LoVo (cell line): ENCODE data around the gene SDK2.

ENCODE experiments used
- DNase-seq: peaks from one replicate; pipeline ENCODE4 v3.0.0-alpha.2; 2016; ENCODE audit warnings: low spot score

The SDK2 gene

DNA sequence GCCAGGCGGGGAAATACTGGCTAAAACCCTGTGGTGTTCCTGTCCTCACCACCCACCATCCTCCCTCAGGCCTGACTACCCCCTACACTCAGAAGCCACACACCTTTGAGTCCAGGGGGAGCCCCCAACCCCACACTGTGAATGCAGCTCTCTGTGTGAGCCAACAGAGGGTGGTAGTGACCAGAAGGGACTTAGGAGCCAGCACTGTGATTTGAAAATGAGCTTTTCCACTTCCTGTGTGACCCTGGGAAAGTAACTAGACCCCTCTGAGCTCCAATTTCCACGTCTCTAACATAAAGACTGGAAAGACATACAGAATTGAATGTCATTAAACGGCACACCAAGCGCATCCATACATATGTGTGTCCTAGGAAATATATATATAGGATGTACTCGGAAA is 58.7 kb downstream of the SDK2 start:
- no peak for DNase-seq

DNA sequence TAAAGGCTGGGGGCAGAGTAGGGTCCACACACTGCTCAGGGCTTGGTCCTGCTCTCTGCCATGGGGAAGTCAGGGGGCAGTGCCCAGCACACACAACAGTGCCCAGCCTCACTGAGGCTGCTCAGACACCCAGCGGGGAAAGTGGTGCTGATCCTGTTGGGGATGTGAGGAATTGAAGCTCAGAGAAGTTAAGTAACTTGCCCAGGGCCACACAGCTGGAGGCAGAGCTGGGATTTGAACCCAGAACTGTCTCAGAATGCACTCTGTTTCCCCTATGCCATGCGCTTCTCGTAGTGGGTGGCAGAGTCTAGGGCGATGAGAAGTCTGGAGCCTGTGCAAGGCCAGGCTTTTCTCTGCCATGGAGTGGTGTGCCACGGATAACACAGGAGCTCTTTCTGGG is 59.3 kb downstream of the SDK2 start:
- DNase-seq: no peak

DNA sequence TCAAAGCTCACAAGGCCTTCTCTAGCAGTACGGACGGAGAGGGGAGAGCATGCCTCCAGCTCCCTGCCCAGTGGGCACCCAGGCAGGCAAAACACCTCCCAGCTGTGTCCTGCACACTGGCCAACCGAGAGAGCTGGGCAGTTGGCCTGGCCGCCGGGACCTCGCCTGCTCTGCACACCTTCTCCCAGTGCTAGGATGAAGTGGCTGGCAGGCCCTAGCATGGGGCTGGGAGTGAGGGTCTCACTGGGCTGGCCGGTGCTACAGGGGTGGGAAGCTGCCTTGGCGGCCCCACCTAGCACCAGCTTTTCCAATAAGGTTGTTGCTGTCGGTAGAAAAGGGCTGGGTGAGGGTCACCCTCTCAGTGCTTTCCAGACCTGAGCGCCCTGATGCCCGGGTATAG is 60.2 kb downstream of the SDK2 start:
- DNase-seq: no peak

DNA sequence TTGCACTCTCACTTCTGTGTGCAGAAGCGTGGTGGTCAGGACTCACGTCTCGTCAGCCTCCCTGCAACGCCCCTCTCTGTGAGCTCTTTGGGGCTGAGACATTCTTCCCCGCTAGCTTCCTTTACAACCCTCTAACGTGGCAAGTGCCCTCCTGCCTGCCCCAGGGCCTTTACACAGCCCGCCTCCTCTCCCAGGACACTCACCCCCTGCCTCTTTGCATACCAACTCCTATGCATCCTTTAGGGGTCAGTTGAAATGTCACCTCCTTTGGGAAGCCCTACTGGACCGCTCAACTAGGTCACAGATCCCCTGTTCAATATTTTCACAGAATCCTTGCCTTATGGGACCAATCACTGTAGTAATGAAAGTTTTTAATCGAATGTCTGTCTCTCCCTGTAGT is 61.4 kb downstream of the SDK2 start:
- DNase-seq: no peak

DNA sequence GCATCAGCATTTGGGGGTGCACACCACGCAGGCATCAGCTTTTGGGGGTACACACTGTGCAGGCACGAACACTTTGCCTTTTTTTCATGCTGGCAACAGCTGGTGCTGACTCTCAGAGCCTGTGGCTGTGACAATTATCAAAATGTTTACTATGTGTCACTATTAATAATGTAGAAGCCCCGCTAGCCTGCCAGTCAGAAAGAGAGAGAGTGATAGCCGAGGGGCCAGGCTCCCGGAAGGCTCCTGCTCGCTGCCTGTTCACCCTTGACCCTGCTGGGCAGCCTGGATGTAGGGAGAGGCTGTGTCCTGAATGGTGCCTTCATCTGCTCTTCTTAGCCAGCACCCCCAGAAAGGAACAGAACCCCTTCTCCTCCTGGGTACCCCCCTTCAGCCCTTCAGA is 61.9 kb downstream of the SDK2 start:
- DNase-seq: no peak

DNA sequence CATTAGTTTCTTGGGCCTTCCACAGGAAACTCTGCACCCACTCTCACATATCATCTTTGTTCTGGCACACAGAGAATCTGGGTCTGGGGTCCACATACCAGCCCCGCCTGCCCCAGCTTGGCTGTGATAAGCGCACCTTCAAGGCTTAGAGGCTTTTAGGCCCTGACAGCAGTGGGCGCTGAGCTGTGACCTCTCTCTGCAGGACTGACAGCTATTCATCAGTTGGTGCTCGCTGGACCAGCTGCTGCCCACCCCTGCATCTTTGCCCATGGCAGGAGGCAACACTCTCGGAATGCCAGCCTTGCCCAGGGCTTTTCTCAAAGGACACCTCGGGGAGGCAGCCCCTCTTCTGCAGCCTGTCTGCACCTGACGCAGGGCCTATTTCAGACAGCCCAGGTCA is 62.9 kb downstream of the SDK2 start:
- DNase-seq: no peak

DNA sequence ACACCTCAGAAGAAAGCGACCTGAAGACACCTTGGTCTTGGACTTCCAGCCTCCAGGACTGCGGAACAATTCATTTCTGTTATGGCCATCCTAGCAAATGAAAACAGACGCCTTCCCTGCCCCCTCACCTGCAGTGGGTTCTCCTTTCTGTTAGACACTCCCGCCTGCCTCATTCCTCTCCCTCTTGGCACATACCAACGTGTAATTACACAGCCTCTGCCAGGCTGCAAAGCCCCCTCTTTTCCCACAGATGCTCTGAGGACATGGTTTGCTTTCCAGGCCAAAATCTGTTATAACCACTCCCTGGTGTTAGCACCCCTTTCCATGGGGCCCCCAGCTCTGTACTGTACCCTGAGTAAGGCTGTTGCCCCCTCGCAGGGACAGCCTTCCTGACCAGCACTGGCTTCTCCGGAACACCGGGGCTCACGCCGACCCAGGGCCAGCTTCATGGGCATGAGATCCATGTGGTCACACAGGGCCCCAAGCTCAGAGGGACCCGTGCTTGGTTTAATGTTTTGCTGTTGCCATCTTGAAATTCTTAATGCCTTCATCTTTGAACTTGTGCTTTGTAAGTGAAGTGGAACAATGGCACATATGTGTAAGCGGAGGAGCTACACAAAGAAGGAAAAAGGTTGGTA is 64.1 kb downstream of the SDK2 start:
- no peak for DNase-seq

DNA sequence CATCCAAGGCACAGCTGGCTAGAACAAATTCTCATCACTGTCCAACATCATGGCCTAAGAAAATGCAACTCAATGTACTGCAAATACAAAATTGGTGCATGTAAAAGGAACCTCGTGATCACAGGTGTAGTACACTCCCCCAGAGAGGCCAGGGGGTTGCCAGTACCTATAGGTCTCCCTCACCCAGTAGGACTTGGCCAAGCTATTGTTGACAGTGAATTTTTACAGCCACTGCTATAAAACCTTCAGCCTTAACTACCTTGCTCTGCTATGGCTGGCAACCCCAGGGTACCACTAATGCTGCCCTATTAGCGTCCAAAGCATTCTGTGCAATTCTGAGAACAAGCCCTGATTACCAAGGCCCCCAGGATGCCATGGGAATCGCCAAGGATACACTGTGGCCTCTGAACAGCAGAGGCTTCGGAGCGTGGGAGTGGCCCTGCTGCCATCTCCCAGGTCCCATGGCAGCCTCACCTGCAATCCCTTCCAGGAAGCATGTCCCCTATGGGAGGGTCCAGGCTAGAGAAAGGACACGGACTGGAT is 67.6 kb downstream of the SDK2 start:
- DNase-seq: no peak

DNA sequence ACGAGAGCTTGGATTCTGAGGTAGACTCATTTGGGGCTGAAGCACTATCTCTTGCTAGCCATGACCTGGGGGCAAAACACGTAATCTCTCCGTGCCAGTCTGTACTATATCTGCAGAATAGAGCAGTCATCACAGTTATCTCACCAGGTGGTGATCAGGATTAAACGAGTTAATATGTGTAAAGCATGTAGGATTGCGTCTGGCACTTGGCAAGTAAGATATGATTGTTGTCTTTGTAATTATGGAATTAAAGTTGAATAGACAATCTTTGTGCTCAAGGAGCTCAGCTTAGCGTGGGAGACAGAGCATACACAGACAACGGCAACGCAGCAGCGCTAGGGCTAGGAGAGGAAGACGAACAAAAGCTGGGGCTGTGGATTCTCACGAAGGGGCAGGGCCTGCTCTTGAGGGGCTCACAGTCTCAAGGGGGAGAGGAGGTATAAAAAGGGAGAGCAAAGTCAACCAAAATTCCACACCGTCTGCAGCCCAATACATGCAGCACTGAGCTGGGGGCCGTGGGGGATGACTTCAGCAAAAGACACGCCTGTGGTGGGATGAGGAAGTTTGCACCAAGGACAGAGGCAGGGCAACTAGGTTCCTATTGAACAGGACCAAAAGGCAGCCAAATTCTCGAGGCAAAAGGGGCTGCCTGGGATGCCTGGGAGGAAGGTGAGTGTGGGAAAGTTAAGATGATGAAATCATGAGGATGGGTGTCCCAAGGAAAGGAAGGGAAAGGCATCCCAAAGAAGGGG is 68.6 kb downstream of the SDK2 start:
- DNase-seq: no peak

DNA sequence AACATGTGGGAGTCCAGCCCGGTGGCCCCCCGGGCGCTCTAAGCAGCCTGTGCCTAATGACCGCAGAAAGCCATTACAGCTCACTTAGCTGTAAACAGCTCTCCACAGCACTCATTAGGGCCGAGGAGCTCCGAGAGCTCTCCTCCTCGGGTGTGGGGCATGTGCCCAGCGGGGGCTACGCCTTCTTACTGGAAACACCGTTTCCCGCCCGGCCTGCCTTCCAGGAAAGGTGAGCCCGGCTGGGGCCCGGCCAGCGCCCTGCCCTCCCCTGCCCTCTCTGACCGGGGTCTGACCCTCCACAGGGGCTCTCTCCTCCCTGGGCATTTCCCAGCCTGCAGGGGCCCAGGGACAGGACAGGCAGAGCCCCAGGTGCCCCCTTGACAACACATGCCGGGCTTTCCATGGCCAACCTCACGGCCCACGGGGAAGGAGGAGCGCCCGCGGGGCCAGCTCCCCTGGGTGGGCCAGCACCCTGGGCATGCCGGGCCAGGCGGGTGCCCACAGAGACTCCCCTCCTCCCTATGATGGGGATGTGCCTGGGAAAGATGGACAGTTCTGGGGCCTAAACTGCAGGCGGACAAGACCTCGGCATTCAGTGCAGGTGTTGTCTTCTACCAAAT is 72.6 kb downstream of the SDK2 start:
- no peak for DNase-seq

DNA sequence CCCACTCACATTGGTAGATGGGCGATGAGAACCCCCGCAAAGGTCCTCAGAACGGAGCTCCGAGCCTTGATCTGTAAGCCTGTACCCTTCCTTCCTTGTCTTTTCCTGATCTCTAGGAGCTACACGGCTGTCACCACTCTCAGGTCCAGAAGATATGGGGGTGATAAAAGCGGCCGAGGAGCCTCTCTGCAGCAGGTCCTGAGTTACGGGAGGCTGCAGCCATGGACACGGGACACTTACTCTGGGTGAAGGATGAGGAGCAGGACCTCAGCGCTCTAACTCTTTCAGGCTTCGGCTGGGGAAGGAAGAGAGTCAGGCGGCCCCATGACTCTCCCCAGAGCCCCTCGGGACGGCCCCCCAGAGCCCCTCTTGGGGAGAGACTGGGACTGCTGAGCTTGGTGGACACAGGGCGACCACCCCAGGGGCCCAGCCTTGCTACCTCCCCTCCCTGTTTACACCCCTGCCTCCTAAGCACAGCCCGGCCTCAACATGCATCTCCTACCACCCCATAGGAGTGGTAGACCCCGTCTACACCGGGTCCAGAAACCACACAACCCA is 74.4 kb downstream of the SDK2 start:
- DNase-seq: no peak

DNA sequence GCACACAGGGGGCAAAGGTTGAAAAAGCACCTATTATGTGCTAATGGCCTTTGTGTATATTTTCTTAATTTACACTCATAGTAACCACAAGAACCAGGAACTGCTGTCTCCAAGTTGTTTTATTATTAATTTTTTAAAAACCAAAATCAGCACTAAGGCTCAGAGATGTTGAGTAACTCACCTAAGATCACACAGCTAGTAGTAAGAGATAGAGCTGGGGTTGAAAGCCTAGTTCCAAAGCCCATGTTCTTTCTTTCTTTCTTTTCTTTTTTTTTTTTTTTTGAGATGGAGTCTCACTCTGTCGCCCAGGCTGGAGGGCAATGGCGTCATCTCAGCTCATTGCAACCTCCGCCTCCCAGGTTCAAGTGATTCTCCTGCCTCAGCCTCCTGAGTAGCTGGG is 75.3 kb downstream of the SDK2 start:
- no peak for DNase-seq

DNA sequence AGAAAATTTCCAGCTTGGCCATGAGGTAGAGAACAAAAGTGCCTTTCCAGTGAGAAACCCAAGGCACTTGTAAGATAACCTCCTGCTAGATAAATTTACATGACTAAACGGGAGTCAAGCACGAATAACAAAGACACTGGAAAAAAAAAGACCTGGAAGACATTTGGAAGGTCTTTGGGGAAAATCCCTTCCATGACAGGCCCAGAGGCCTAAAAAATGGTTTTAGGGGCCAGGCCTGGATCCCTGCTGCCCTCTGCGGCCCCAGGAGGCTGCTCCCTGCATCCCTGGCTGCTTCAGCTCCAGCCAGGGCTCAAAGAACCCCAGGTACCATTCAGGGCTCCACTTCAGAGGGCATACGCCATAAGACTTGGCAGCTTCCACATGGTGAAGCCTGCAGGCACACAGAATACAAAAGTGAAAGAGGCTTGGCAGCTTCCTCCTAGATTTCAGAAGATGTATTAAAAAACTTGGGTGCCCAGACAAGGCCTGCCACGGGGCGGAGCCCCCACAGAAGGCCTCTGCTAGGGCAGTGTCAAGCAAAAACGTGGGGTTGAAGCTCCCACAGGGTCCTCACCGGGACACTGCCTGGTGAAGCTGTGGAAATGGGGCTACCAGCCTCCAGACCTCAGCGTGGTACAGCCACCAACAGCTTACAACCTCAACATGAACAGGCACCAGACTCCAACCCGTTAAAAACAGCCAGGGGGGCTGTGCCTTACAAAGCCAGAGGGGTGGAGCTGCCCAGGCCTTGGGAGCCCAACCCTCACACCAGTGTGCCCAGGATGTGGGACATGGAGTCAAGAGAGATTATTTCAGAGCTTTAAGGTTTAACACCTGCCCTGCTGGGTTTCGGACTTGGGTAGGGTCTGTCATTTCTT is 77.1 kb downstream of the SDK2 start:
- DNase-seq: no peak

DNA sequence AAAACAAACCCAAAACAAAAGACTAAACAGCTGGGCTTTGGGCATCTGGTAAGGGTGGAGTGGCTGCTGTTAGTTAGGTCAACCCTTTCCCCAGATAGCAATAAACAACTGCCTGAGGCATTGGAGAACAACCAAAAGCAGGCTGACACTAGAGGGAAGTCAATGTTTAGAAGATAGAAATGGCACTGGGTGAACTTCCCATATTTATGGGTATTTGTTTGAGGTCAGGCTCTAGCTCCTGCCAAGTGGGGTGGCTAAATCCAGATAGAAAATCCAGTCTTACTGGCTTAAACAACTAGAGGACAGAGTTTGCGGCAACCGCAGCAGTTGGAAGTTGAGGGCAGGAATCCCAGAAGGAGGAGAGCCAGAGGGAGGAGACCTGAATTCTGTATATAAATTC is 79.4 kb downstream of the SDK2 start:
- no peak for DNase-seq

DNA sequence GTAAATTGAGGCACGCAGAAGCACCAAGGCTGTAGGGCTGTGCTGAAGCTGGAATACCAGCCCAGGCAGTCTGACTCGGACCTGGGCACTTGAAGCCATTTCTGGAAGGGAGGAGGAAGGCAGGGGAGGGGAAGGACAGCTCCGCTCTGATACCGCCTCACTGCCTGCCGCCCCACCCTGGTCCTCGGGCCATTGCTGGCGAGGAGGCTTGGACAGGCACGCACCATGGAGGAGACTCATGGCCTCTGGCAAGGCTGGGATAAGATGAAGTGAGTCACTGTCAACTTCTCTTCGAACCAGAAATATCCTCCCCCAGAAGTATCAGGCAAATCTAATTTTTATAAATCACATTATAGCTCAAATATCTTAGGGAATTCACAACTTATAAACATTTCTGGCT is 81.3 kb downstream of the SDK2 start:
- DNase-seq: no peak

DNA sequence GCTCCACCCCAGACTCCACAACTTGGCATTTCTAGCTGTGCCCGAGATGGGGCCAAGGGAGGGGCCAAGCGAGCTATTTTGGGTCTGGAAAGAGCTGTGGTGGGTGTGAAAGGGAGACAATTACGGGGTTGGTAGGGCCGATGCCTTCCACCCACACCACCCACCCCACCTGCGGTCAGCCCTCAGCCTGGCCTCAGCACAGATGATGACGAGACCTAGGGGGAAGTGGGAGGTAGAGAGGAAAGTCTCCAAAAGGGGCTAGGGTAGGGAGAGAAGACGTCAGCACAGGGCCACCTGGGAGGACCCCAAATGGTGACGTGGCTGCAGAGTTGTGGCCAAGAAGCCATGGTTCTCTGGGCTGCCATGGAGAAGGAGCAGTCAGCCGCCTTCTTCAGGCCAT is 83.1 kb downstream of the SDK2 start:
- no peak for DNase-seq

DNA sequence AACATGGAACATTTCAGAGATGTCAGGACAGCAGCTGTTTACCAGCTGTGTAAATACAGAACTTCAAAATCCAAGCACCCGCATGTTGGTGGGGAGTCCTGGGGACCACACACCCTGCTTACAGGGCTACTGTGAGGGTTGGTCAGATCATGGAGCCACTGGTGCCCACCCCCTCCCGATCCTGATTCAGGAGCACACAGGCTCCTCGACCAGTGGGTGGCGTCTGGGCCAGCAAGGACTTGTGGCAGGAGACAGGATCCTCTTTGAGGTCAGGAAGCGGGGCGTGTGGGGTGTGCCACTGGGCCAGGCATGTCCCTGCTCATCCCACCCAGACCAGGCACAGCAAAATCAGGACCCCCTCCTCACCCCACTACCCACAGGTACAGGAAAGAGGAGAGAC is 83.6 kb downstream of the SDK2 start:
- DNase-seq: no peak

DNA sequence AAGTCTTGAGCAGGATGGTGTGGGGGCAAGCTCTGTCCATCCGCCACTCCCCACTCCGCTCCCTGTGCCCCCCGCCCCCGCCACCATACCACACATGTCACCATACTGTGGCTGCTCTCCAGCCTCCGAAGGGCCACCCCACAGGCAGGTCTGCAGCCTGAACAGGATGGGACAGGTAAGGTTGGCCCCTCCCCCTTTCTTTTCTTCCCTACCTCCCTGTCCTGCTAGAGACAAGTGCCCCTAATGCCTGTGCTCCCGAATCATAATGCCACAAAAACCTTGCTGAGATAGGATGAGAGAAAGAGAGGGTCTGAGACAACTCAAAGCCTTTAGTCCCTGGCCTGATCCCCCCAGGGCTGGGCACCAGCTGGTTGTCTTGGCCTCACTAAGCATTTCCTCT is 84.7 kb downstream of the SDK2 start:
- DNase-seq: no peak

DNA sequence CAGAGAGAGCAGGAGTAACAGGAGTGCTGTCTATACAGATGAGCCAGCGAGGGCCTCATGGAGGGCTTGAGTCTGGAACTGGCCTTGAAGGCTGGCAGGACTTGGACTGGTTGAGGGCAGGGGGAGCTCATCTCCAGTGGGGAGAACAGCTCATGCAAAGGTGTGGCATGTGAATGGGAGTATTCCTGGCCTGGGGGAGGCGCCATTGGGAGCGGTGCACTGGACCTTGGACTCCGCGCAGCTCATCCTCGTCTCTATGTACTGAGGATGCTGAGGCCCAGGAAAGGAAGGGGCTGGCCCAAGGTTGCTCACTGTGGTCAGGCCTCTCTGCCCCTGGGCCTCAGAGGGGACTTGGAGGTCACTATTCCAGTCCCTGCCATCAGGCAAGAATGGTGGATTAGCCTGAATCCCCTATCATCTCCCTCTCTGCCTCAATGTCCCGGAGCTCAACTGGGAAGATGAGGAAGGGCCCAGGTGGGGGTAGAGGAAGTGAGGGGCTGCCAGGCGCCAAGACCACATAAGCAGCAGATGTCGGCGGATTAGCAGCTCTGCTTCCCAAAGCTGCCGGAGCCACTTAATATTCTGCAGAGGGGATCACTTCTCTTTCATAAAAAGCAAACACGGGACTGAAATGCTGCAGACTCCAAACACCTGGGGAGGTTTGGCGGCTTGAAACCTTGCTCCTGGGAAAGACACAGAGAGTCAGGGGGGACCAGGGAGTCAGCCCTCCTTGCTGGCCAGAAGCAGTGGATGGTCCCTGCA is 88.9 kb downstream of the SDK2 start:
- DNase-seq: no peak

DNA sequence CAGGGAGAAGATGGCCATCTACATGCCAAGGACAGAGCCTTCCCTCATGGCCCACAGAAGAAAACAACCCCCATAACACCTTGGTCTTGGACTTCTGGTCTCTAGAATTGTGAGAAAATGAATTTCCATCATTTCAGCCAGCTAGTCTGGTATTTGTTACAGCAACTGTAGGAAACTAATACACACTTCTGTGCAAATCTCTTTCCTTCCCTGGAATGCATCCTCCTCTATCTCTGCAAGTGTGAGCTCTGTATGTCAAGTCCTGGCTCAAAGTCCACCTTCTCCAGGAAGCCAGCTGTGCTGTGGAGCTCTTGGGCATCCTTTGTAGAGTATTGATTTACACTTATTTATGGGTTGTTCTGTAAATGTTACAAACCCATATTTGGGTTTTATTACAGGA is 89.7 kb downstream of the SDK2 start:
- DNase-seq: no peak

DNA sequence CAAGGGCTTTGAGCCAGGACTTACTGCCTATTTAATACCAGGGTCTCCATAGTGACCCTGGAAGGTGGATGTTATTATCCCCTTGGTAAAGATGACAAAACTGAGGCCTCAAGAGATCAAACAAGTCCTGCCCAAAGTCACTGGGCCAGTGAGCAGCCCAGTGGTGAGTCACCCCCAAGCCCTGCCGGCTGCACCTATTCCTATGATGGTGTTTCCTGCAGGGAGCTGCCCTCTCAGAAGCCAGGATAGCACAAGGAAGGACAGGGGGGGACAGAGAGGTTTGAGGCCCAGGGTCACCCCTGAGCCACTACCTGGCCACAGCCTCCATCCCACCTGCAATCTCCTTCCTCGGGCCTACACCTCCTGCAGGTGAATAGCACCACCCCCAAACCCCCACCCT is 90.9 kb downstream of the SDK2 start:
- no peak for DNase-seq
